ENCODE data around the gene MEX3D.
"Not testable (repeated sequence)": the region's sequence is repeated elsewhere in the genome, so short reads cannot be mapped to it uniquely, and the experiment has no call there.

Gene MEX3D

DNA sequence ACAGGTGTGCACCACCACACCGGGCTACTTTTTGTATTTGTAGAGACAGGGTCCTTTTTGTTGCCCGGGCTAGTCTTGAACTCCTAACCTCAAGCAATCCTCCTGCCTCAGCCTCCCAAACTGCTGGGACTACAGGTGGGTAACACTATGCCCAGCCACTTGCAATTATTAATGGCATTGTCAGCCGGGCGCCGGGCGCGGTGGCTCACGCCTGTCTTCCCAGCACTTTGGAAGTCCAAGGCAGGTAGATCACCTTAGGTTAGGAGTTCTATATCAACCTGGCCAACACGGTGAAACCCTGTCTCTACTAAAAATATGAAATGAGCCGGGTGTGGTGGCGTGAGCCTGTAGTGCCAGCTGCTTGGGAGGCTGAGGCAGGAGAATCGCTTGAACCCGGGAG lies 2.7 kb upstream of the MEX3D start:
- DNase-seq, result no peak

DNA sequence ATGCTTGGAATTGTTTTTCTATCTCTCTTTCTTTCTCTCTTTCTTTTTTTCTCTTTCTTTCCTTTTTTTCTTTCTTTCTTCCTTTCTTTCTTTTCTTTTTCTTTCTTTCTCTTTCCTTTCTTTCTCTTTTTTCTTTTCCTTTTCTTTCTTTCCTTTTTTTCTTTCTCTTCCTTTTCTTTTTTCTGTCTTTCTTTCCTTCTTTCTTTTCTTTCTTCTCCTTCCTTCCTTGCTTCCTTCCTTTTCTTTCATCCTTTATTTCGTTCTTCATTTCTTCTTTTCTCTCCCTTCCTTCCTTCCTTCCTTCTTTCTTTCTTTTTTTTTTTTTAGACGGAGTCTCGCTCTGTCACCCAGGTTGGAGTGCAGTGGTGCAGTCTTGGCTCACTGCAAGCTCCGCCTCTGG lies 1.9 kb upstream of the MEX3D start:
- DNase-seq, result no peak

DNA sequence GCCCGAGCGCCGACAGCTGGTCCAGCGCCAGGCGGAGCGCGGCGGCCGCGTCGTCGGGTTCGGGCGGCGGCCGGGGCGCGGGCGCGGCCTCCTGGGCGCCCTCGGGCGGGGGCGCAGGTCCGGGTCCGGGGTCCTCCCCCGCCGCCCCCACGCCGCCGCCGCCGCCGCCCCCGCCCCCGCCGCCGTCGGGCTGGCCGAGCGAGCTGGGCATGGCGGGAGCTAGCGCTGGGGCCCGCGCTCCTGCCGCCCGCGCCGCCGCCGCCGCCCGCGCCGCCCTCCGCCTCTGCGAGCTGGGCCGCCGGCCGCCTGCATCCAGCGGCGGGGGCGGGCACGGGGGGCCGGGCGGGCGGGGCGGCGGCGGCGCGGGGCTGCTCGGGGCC lies 287 bp downstream of the MEX3D start:
- no peak for DNase-seq

DNA sequence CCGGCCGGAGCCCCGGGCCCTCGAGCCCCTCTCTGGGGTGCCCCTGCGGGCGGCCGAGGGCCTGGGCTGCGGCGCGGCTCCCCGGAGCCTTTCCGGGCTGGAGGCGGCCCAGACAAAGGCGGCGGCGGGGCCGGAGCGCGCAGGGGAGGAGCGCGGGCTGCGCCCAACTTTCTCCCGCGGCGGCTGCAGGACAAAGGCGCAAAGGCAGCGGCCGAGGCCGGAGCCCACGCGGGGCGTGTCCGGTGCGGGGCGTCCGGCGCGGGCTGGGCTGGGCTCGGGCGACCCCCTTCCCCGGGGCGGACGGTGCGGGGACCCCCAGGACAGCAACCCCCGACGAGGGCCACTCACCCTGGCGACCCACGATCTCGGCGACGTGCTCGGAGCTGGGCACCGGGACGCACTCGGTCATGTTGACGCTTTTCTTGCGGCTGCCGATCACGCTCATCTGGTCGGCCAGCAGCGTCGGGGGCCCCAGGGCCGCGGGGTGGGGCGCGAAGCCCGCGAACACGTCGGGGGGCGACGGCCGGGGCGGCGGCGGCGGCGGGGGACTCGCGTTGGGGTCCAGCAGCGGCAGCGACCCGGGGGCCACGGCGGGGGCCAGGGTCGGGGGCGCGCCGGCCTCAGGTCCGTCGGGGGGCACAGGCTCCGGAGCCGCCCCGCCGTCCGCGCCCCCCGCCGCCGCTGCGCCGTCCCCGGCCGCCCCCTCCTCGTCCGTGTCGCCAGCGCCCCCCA lies 843 bp downstream of the MEX3D start:
- no peak for DNase-seq

DNA sequence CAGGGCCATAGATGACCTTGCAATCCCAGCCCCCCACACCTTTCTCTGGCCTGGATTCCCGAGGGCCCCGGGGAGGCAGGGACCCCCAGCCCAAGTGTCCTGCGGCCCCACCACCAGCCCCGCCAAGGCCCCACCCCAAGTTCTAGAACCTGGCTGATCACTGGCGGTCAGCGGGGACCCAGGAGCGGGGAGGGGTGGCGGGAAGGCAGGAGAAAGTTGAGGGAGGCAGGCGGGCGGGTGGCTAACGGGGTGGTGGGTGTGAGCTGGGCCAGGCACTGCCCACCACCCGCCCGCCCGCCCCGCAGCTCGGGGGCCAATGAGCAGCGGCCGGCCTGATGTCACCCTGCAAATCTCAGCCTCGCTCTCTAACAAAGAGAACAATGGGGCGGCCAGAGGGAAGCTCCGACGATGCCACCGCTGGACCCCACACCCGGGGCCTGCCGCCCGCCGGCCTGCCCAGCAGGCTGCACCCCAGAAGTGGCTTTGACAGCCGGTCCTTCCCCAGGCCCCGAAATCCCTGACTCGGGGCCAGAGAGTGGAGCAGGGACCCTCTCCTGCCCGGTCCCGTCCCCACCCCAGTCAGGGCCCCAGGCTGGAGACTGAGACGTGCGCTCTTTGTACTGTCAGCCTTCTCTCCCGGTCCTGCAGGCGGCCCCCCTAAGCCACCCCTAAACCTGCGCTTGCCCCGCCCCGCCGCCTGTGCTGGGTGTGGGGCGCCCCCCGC lies 1.6 kb downstream of the MEX3D start:
- DNase-seq, result no peak

DNA sequence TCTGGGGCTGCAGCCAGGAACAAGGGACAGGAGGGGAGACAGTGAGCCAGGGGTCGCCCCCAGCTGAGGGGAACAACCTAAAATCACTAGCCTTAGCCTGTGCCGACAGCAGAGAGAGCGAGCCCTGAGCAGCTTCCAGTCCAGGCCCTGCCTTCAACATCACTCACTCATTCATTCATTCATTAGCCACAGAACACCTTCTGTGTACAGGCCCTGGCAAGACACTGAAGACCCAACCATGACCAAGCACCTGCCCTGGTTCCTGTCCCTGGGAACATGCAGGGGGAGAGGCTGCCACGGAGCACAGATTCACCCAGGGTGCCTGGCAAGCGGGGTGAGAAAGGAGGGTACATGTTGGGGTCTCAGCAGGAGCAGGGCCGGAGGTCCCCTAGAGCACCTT lies 4.9 kb downstream of the MEX3D start:
- no peak for DNase-seq

GRCh38 chr19:1561236-1561842 lies 6.8 kb downstream of the MEX3D start:
- DNase-seq, result no peak

- no peak for DNase-seq
Measured at GRCh38 chr19:1560286-1560882, 7.7 kb downstream of the MEX3D start.

DNA sequence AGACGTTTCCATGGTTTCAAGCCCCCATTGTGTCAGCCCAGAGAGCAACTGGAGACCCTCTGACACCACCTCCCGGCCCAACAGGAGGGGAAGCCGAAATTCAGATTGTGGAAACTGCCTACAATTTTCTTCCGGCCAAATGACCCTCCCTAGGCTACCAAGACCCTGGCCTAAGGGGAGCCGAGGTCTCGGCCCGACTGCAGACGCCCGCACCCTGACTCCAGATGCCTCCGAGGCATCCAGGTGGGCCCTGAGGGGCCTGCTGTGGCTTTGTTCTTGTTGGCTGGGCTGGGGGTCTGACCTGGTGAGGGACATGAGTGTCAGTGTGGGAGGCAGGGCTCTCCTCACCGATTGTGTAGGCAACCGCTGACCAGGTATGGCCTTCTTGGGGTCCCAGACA lies 9.6 kb downstream of the MEX3D start:
- DNase-seq, result no peak

GRCh38 chr19:1556390-1557070 lies 11.6 kb downstream of the MEX3D start:
- DNase-seq, result no peak

GRCh38 chr19:1555487-1556389 lies 12.4 kb downstream of the MEX3D start:
- DNase-seq, result no peak

- no peak for DNase-seq
Measured at GRCh38 chr19:1554968-1555367, 13.2 kb downstream of the MEX3D start.

DNA sequence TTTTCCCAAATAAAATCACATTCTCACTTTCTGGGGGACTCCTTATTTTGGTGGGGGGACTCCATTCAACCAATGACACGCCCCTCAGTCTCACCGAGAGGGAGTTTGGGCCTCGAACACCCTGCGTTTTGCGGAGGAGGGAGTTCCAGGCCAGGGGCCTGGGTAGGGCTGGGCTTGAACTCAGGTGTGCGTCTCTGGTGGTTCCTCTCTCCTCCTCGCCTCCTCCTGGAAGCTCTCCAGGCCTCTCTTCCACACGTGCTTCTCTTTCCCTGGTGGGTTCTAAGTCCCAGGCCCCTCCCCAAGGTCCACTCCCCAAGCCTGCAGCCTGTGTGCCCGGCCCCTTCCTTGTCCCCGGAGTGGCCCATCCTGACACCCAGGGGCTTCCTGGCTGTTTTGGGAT lies 14.7 kb downstream of the MEX3D start:
- no peak for DNase-seq

DNA sequence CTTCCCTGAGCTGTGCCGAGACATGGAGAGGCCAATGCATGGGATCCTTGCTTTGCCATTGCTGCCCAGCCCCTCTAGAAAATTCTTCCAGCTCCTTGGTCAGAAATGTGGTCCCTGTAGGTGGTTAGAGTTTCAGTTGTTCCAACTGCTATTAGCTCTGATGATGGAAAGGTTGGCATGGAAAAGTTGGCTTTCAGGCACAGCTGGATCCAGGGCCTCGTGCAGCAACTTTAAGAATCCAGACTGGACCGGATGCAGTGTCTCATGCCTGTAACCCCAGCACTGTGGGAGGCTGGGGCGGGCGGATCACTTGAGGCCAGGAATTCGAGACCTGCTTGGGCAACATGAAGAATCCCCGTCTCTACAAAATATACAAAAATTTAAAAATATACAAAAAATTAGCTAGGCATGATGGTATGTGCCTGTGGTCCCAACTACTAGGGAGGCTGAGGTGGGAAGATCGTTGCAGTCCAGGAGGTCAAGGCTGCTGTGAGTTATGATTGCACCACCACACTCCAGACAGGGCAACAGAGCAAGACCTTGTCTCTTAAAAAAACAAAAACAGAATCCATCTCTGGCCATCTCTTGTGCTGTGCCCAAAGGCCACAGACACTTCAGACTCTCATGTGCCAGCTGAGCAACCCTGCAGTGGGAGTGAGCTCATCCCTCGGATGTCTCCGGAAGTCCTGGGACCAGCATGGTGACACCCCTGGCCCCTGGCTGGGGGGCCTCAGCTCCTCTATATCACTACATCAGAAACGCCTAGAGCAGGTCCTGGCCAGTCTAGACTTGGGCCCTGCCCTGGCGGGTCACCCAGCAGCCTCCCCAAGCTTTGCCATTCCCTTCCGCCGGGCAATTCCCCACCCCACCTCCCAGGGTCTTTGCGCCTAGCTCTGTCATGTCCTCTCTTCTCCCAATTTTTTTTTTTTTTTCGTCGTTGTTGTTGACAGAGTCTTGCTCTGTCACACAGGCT lies 16.8 kb downstream of the MEX3D start:
- no peak for DNase-seq

GRCh38 chr19:1549332-1549945 lies 18.7 kb downstream of the MEX3D start:
- DNase-seq, result no peak

DNA sequence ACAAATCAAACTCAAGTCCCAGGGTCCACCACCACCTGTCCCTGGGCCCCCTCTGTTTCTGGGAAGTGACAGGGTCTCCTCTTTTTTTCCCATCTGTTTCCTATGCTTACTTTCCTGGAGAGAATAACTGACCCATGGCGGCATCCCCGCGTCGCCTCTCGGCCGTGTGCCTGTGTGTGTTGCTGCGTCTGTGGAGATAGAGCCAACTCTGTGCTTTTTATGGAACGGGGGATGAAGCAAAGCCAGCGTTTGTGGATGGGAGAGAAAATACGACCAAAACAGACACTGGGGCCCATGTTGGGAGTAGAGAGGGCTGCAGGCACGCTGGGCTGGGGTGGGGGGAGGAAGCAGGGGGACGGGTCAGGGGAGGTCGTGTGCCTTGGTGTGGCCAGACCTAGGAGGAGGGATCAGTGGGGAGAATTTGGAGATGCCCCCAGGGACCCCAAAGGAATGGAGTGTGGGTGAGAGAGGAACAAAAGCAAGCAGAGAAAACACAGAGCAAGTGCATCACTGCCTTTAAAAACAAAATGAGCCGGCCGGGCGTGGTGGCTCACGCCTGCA lies 27.7 kb downstream of the MEX3D start:
- no peak for DNase-seq

- not testable (repeated sequence) for DNase-seq
Measured at GRCh38 chr19:1539749-1540148, 28.4 kb downstream of the MEX3D start.

DNA sequence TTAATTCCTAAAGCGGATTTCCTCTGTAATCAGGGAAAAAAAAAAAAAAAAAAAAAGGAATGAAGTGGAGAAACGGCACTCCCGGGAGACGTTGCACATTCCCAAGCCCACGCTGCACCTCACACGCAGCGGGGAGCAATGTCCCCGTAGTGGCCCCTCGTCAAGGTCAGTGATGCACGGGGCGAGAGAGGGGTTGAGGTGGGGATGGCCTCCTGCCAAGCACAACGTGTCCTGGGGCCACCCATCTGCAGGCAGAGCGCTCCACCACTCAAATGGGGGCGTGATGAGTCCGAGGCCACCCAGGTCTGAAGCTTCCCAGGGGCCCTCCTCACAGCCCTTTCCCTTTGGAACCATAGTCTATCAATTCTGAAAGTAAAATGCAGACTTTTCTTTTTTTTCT lies 29.1 kb downstream of the MEX3D start:
- no peak for DNase-seq

- not testable (repeated sequence) for DNase-seq
Measured at GRCh38 chr19:1535699-1536098, 32.4 kb downstream of the MEX3D start.

DNA sequence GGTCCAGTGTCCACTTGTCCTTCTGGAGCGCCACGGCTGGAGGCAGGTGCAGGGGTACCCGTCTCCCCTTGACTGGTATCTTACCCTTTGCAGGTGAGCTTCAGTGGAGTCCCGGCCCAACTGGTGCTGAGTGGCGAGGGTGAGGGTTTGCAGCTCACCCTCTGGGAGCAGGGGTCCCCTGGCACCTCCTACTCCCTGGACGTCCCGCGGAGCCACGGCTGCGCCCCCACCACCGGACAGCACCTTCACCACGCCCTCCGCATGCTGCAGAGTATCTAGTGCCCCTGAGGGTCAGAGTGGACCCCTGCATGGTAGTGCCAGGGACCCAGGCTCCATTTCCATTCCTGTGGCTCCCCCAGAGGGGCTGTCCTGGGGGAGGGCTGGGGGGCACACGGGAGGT lies 33.2 kb downstream of the MEX3D start:
- no peak for DNase-seq
